Measurements from ENCODE around the gene VIPR1. TPM values are rescaled to one million over a fixed set of nuclear protein-coding genes. Genes with fewer than 3 reads are reported as not detected.
"Not testable (repeated sequence)": the region's sequence is repeated elsewhere in the genome, so short reads cannot be mapped to it uniquely, and the experiment has no call there.

Gene VIPR1
- total RNA-seq, 8 experiments from 2014 or later: 0.21 to 2.9 (median 0.59) TPM

DNA sequence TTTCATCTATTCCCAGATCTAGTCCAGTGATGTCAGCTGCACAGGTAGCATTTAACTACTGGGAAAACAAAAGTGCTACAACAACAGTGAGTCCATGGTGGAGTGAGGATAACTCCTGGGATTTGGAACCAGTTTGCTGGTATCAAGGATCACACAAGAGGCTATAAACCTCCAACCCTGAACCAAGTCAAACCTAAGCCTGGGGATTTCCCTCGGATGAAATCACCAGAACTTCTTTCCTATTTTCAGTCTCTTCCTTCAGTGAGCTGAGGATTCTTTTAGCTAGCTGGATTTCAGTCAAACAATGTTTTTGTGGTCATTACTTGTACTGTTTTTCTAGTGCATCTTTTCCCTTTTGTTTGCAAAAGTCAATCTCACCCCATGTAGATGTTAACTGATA is 47.8 kb downstream of the VIPR1 start:
- 67 to 88% (median 80%) methylated on average over 1 of the region's 1 CpG; no CpG with 5 or more reads in 3 of the 10 experiments for WGBS, 10 experiments
- ATAC-seq (replicated peaks in 6 of 8): no peak
- H3K27ac ChIP-seq: no peak overlapping the region
- no peak overlapping the region for H3K4me3 ChIP-seq
- peaks cover 0 to 4% of the 10 kb centered on the region in 2 donors for H3K4me1 ChIP-seq (replicated peaks in 1 of 2)
- in situ Hi-C loops (cut with MboI; ENCODE audit: low pct_unique_long_range_greater_than_20kb in 2 of 9, low sequenced_read_pairs in 9 of 9, unreplicated experiment in 9 of 9): no loop called here

GRCh38 chr3:42552830-42553229 is 50.4 kb downstream of the VIPR1 start:
- in situ Hi-C loops (cut with MboI; ENCODE audit: low pct_unique_long_range_greater_than_20kb in 2 of 9, low sequenced_read_pairs in 9 of 9, unreplicated experiment in 9 of 9): no loop called here
- H3K4me1 ChIP-seq (replicated peaks in 1 of 2): no peaks in the 10 kb centered on the region
- 0 to 100% (median 48%) methylated on average over 1 of the region's 1 CpG; no CpG with 5 or more reads in 6 of the 10 experiments for WGBS, 10 experiments
- no peak overlapping the region for H3K27ac ChIP-seq
- H3K4me3 ChIP-seq: no peak overlapping the region
- no peak for ATAC-seq (replicated peaks in 6 of 8)

GRCh38 chr3:42556089-42556632 is 53.7 kb downstream of the VIPR1 start:
- in situ Hi-C loops (cut with MboI; ENCODE audit: low pct_unique_long_range_greater_than_20kb in 2 of 9, low sequenced_read_pairs in 9 of 9, unreplicated experiment in 9 of 9): no loop called here
- 60 to 100% (median 78%) methylated on average over 1 to 3 of the region's 3 CpGs; no CpG with 5 or more reads in 5 of the 10 experiments for WGBS, 10 experiments
- ATAC-seq (replicated peaks in 6 of 8): no peak

DNA sequence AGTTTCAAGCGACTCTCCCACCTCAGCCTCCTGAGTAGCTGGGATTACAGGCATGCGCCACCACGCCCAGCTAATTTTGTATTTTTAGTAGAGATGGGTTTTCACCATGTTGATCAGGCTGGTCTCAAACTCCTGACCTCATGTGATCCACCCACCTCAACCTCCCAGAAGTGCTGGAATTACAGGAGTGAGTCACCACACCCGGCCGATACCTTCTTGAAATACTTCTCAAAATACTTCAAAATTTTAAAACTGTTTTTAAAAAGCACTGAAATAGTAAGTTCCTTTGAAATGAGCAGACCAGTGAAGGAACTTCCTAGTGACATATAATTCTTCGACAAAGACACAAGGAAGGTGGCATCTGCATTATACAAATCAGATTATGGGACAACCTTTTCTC is 54.4 kb downstream of the VIPR1 start:
- H3K27ac ChIP-seq; H3K4me1 ChIP-seq (replicated peaks in 1 of 2); H3K4me3 ChIP-seq; ATAC-seq (replicated peaks in 6 of 8); in situ Hi-C loops (cut with MboI; ENCODE audit: low pct_unique_long_range_greater_than_20kb in 2 of 9, low sequenced_read_pairs in 9 of 9, unreplicated experiment in 9 of 9): not testable (repeated sequence)
- 82 to 100% (median 97%) methylated on average over 2 to 6 of the region's 6 CpGs; no CpG with 5 or more reads in 3 of the 10 experiments for WGBS, 10 experiments

More at GRCh38 chr3:42556089-42556632, 53.7 kb downstream of the VIPR1 start:
- H3K27ac ChIP-seq: no peak overlapping the region
- no peaks in the 10 kb centered on the region for H3K4me1 ChIP-seq (replicated peaks in 1 of 2)
- H3K4me3 ChIP-seq: no peak overlapping the region

GRCh38 chr3:42557854-42558253 is 55.4 kb downstream of the VIPR1 start:
- Histone ChIP-seq H3K27ac (no peak overlapping the region), H3K4me1 (replicated peaks in 1 of 2) (no peaks in the 10 kb centered on the region), H3K4me3 (no peak overlapping the region)
- in situ Hi-C loops (cut with MboI; ENCODE audit: low pct_unique_long_range_greater_than_20kb in 2 of 9, low sequenced_read_pairs in 9 of 9, unreplicated experiment in 9 of 9): no loop called here
- no peak for ATAC-seq (replicated peaks in 6 of 8)

DNA sequence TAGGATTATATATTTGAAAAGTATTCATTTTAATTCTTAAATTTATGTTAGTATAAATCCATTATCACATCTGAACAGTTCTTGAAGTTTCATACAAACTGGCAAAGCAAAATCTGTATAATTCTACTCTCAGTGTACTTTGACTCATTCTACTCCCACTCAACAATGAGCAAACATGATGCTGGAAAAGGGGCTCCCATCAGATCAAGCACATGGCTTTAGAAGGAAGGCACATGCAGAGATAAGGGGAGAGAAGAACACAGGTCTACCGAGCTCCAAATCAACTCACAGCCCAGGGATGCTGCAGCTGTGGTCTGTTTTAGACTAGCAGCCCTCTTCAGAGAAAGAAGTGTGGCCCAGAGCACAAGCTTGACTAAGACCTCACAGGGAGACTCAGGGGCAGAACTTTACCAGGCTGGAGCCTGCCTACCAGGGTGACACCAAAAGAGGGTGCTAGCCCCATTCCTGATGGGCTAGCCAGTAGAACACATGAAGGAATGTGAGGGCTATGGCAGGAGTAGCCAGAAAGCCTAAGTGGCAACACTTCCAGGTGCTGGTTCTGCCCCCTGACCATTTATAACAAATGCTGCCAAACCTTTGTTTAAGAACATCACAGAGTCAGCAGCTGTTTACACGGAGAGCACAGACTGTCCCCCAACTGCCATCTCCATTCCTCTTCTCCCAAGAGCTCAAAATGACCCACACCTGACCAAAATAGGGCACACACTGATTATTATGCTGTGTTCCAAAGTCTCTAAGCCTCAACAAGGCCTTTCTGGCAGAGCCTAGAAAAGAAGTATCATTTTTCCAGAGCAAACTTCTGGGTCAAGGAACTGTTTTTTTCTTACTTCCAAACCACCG is 59.8 kb downstream of the VIPR1 start:
- in situ Hi-C loops (cut with MboI; ENCODE audit: low pct_unique_long_range_greater_than_20kb in 2 of 9, low sequenced_read_pairs in 9 of 9, unreplicated experiment in 9 of 9): no loop called here
- no peak for ATAC-seq (replicated peaks in 6 of 8)
- no peaks in the 10 kb centered on the region for H3K4me1 ChIP-seq (replicated peaks in 1 of 2)
- H3K4me3 ChIP-seq: no peak overlapping the region
- no peak overlapping the region for H3K27ac ChIP-seq
- WGBS, 10 experiments: 48 to 100% (median 74%) methylated on average over 1 to 3 of the region's 3 CpGs; no CpG with 5 or more reads in 2 of the 10 experiments

DNA sequence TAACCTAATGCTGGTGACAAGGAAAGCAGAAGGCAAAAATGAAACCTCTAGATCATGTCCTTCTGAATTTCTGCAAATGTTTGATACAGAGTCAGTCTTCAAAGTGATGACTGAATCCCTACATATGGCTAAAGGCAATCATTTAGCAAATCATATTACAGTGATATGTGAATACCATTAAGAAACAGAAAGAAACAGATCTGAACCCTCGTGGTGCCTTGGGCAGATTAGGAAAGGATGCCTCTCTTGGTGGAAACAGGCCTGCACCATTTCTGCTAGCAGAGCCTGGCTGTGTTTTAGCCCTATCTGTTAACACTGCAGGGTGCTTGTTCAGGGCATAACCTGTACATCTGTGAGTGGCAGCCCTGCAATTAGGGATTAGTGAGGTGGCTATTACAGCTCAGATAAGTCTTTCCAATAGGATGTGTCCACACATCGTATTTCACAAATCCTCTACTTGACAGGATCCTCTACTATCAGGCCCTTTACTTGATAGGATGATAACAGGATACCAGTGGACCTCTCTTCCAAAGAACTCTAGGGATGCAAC is 67.2 kb downstream of the VIPR1 start:
- WGBS, 10 experiments: 20 to 100% (median 89%) methylated on average over 1 to 2 of the region's 2 CpGs; no CpG with 5 or more reads in 3 of the 10 experiments
- in situ Hi-C loops (cut with MboI; ENCODE audit: low pct_unique_long_range_greater_than_20kb in 2 of 9, low sequenced_read_pairs in 9 of 9, unreplicated experiment in 9 of 9): no loop called here
- Histone ChIP-seq H3K4me1 (replicated peaks in 1 of 2) (no peaks in the 10 kb centered on the region), H3K27ac (no peak overlapping the region), H3K4me3 (no peak overlapping the region)
- ATAC-seq (replicated peaks in 6 of 8): peak in 3 of 8 experiments; percentile 23 to 80 (median 67)

DNA sequence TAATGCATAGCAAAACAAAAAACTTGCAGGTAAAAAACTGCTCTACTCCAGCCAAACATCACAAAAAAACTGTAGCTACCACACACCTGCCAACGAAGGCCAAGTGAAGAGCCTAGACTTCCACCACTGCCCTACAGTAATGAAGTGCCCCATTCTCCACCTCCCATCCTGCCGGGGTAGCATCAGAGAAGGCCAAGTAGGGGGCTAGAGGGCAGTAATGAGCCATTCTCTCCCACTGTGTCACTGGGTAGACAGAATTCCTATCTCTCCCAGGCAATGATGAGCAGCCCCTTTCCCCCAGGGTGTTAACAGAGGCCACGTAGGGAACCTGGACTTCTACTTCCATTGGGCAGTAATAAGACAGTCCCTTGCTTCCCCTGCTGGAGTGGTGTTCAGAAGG is 69.8 kb downstream of the VIPR1 start:
- peak in 4 of 8 experiments; percentile 69 to 93 (median 80) for ATAC-seq (replicated peaks in 6 of 8)
- in situ Hi-C loops (cut with MboI; ENCODE audit: low pct_unique_long_range_greater_than_20kb in 2 of 9, low sequenced_read_pairs in 9 of 9, unreplicated experiment in 9 of 9): no loop called here

DNA sequence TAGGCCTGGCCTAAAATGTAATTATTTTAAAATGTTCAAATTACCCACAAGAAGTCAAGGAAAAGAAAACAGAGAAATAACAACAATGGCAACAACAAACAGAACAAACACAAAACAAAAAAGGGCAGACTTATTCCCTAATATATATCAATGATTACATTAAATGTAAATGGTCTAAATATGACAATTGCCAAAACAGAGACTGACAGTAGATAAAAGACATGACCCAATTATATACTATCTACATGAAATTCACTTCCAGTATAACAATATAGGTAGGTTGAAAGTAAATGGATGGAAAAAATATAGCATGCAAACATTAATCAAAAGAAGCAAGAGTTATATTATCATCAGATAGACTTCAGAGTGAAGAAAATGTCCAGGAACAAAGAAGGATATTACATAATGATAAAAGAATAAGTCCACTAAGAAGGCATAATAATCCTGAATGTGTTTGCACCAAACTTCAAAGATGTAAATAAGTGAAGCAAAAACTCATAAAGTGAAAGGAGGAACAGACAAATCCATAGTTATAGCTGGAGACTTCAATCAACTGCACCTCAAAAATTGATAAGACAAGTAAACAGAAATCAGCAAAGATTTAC is 72.8 kb downstream of the VIPR1 start:
- ATAC-seq (replicated peaks in 6 of 8): no peak
- in situ Hi-C loops (cut with MboI; ENCODE audit: low pct_unique_long_range_greater_than_20kb in 2 of 9, low sequenced_read_pairs in 9 of 9, unreplicated experiment in 9 of 9): no loop called here
- no peak overlapping the region for H3K4me3 ChIP-seq

More for the DNA sequence above, 69.8 kb downstream of the VIPR1 start:
- Histone ChIP-seq H3K4me1 (replicated peaks in 1 of 2) (no peaks in the 10 kb centered on the region), H3K4me3 (no peak overlapping the region), H3K27ac (no peak overlapping the region)
- 33 to 57% (median 43%) methylated on average over 1 to 3 of the region's 3 CpGs; no CpG with 5 or more reads in 4 of the 10 experiments for WGBS, 10 experiments

GRCh38 chr3:42578054-42578453 is 75.6 kb downstream of the VIPR1 start:
- WGBS, 10 experiments: 72 to 100% (median 96%) methylated on average over 2 to 4 of the region's 4 CpGs; no CpG with 5 or more reads in 1 of the 10 experiments
- in situ Hi-C loops (cut with MboI; ENCODE audit: low pct_unique_long_range_greater_than_20kb in 2 of 9, low sequenced_read_pairs in 9 of 9, unreplicated experiment in 9 of 9): no loop called here
- ATAC-seq (replicated peaks in 6 of 8): no peak

More for the DNA sequence above, 72.8 kb downstream of the VIPR1 start:
- H3K4me1 ChIP-seq (replicated peaks in 1 of 2): peaks cover 0 to 4% of the 10 kb centered on the region in 2 donors
- H3K27ac ChIP-seq: no peak overlapping the region

DNA sequence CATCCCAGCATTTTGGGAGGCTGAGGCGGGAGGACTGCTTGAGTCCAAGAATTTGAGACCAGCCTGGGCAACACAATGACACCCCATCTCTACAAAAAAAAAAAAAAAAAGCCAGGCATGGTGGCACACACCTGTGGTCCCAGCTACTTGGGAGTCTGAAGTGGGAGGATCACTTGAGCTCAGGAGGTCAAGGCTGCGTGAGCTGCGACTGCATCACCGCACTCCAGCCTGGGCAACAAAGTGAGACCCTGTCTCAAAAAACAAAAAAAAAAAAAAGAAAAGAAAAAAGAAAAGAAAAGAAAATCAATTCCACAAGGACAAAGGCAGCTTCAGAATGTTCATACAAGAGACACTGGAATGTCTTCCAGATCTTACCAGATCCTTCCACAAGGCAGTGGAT is 76.9 kb downstream of the VIPR1 start:
- H3K4me1 ChIP-seq (replicated peaks in 1 of 2): peaks cover 14 to 15% of the 10 kb centered on the region in 2 donors
- ATAC-seq (replicated peaks in 6 of 8); H3K27ac ChIP-seq; H3K4me3 ChIP-seq; in situ Hi-C loops (cut with MboI; ENCODE audit: low pct_unique_long_range_greater_than_20kb in 2 of 9, low sequenced_read_pairs in 9 of 9, unreplicated experiment in 9 of 9): not testable (repeated sequence)
- whole genome bisulfite sequencing, 10 experiments: 90 to 100% (median 94%) methylated on average over 2 to 4 of the region's 4 CpGs; no CpG with 5 or more reads in 3 of the 10 experiments

More at GRCh38 chr3:42578054-42578453, 75.6 kb downstream of the VIPR1 start:
- Histone ChIP-seq H3K27ac (no peak overlapping the region), H3K4me1 (replicated peaks in 1 of 2) (peaks cover 12 to 13% of the 10 kb centered on the region in 2 donors), H3K4me3 (no peak overlapping the region)

DNA sequence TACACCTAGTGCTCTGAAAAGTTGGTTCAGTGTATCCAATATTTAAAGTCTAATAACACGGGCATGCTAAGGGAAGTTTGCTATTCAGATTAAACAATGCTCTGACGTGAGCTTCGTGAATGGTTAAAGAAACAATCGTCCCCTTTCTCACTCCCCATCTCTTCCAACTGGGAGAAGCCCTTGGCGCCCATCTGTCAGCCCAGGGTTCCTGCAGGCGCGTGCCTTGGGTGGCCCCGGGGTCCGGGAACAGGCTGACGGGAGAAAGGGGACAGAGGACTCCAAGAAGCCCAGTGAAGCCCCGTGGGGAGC is 78.9 kb downstream of the VIPR1 start:
- H3K4me1 ChIP-seq (replicated peaks in 1 of 2): peaks cover 14 to 15% of the 10 kb centered on the region in 2 donors
- peak overlapping the region; percentile 67 to 98 (median 80) for H3K4me3 ChIP-seq
- ATAC-seq (replicated peaks in 6 of 8): no peak
- in situ Hi-C loops (cut with MboI; ENCODE audit: low pct_unique_long_range_greater_than_20kb in 2 of 9, low sequenced_read_pairs in 9 of 9, unreplicated experiment in 9 of 9): no loop called here
- H3K27ac ChIP-seq: peak overlapping the region; percentile 74 to 78
- WGBS, 10 experiments: 0 to 14% (median 0%) methylated on average over 1 to 7 of the region's 11 CpGs; no CpG with 5 or more reads in 2 of the 10 experiments
